Measurements from ENCODE around the gene GPC6.

GPC6 gene

GRCh38 chr13:94053986-94054593 is 827.5 kb downstream of the GPC6 start:
- no peak for DNase-seq (ENCODE audit: extremely low spot score)
- ChIA-PET POLR2A (no interaction called here), CTCF (interaction anchor here (0.5 kb wide), 1 partner anchor 86 kb away, joined by 3 read pairs; no protein-coding TSS in a partner anchor)
- TF ChIP-seq SP1 (IDR thresholded peaks at IDR 0.05): no peak
- TF ChIP-seq ARNT (IDR thresholded peaks at IDR 0.05): no peak
- no peak for TF ChIP-seq TARDBP (IDR thresholded peaks at IDR 0.05)
- no peak for TF ChIP-seq ELF4 (IDR thresholded peaks at IDR 0.05)
- no peak for TF ChIP-seq FOXK2 (IDR thresholded peaks at IDR 0.05)
- no peak for TF ChIP-seq FOXM1 (IDR thresholded peaks at IDR 0.05; ENCODE audit: borderline replicate concordance)
- TF ChIP-seq BHLHE40 (IDR thresholded peaks at IDR 0.05; ENCODE audit: borderline replicate concordance): no peak
- TF ChIP-seq FOXA1 (IDR thresholded peaks at IDR 0.05): no peak

- ChIA-PET CTCF (interaction anchor here (1.5 kb wide), 1 partner anchor 25 kb away, joined by 3 read pairs; no protein-coding TSS in a partner anchor), POLR2A (no interaction called here)
- TF ChIP-seq LEF1 (IDR thresholded peaks at IDR 0.05; ENCODE audit: borderline replicate concordance) (no peak), TARDBP (IDR thresholded peaks at IDR 0.05) (no peak), L3MBTL2 (conservative IDR thresholded peaks at IDR 0.05) (no peak), HDGF (IDR thresholded peaks at IDR 0.05; ENCODE audit: borderline replicate concordance) (no peak), NFRKB (IDR thresholded peaks at IDR 0.05) (no peak), BHLHE40 (IDR thresholded peaks at IDR 0.05; ENCODE audit: borderline replicate concordance) (no peak), ARNT (IDR thresholded peaks at IDR 0.05) (no peak), ZNF384 (IDR thresholded peaks at IDR 0.05) (no peak), FOXA1 (IDR thresholded peaks at IDR 0.05) (no peak), CTBP1 (IDR thresholded peaks at IDR 0.05; ENCODE audit: borderline replicate concordance) (no peak), FOXK2 (IDR thresholded peaks at IDR 0.05) (no peak), FOXM1 (IDR thresholded peaks at IDR 0.05; ENCODE audit: borderline replicate concordance) (no peak), ELF4 (IDR thresholded peaks at IDR 0.05) (no peak), PKNOX1 (IDR thresholded peaks at IDR 0.05) (no peak), SUZ12 (IDR thresholded peaks at IDR 0.05) (no peak)
- no peak for DNase-seq (ENCODE audit: extremely low spot score)
Observed at GRCh38 chr13:94056362-94056990, 829.9 kb downstream of the GPC6 start.

- TF ChIP-seq L3MBTL2 (conservative IDR thresholded peaks at IDR 0.05): no peak
- TF ChIP-seq PKNOX1 (IDR thresholded peaks at IDR 0.05): no peak
- TF ChIP-seq LEF1 (IDR thresholded peaks at IDR 0.05; ENCODE audit: borderline replicate concordance): no peak
- TF ChIP-seq ELF4 (IDR thresholded peaks at IDR 0.05): no peak
- no peak for TF ChIP-seq SUZ12 (IDR thresholded peaks at IDR 0.05)
- no peak for TF ChIP-seq FOXM1 (IDR thresholded peaks at IDR 0.05; ENCODE audit: borderline replicate concordance)
- no peak for DNase-seq (ENCODE audit: extremely low spot score)
- POLR2A ChIA-PET: no interaction called here
- CTCF ChIA-PET: no interaction called here
Observed at GRCh38 chr13:94057618-94058186, 831.1 kb downstream of the GPC6 start.

GRCh38 chr13:94058821-94059360 is 832.3 kb downstream of the GPC6 start:
- ChIA-PET CTCF (interaction anchor here (0.7 kb wide), 1 partner anchor 180 kb away, joined by 3 read pairs; no protein-coding TSS in a partner anchor), POLR2A (no interaction called here)
- TF ChIP-seq HDGF (IDR thresholded peaks at IDR 0.05; ENCODE audit: borderline replicate concordance): no peak
- no peak for TF ChIP-seq FOXA1 (IDR thresholded peaks at IDR 0.05)
- no peak for TF ChIP-seq PKNOX1 (IDR thresholded peaks at IDR 0.05)
- TF ChIP-seq FOXK2 (IDR thresholded peaks at IDR 0.05): no peak
- no peak for TF ChIP-seq SUZ12 (IDR thresholded peaks at IDR 0.05)
- no peak for TF ChIP-seq ZNF384 (IDR thresholded peaks at IDR 0.05)
- no peak for TF ChIP-seq LEF1 (IDR thresholded peaks at IDR 0.05; ENCODE audit: borderline replicate concordance)
- TF ChIP-seq NFRKB (IDR thresholded peaks at IDR 0.05): no peak
- no peak for TF ChIP-seq FOXM1 (IDR thresholded peaks at IDR 0.05; ENCODE audit: borderline replicate concordance)
- no peak for TF ChIP-seq L3MBTL2 (conservative IDR thresholded peaks at IDR 0.05)
- TF ChIP-seq ELF4 (IDR thresholded peaks at IDR 0.05): no peak
- no peak for TF ChIP-seq ARNT (IDR thresholded peaks at IDR 0.05)
- no peak for TF ChIP-seq TARDBP (IDR thresholded peaks at IDR 0.05)
- no peak for TF ChIP-seq SP1 (IDR thresholded peaks at IDR 0.05)
- no peak for TF ChIP-seq BHLHE40 (IDR thresholded peaks at IDR 0.05; ENCODE audit: borderline replicate concordance)
- TF ChIP-seq CTBP1 (IDR thresholded peaks at IDR 0.05; ENCODE audit: borderline replicate concordance): no peak
- no peak for DNase-seq (ENCODE audit: extremely low spot score)

DNA sequence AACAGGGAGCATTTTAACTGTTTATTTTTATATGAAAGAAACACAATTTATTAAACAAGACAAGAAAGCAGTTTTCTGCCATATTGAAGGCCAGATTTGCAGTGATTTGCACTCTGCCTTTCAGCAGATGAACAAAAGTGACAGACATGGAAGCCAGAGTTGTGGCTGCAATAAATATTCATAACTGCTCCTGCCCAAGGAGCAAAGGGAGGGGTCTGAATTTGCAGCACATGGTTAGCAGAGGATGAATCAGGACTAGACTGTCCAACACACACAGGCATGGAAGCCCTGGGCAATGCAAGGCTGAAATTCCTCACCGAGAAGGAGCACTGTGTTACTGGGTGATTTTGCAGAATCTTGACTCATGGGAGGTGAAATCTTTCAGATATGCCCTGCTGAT is 834.7 kb downstream of the GPC6 start:
- ChIA-PET POLR2A (no interaction called here), CTCF (no interaction called here)
- DNase-seq (ENCODE audit: extremely low spot score): no peak
- TF ChIP-seq LEF1 (IDR thresholded peaks at IDR 0.05; ENCODE audit: borderline replicate concordance) (no peak), TARDBP (IDR thresholded peaks at IDR 0.05) (no peak)

GRCh38 chr13:94063096-94063495 is 836.5 kb downstream of the GPC6 start:
- TF ChIP-seq FOXA1 (IDR thresholded peaks at IDR 0.05): no peak
- TF ChIP-seq ELF4 (IDR thresholded peaks at IDR 0.05): no peak
- TF ChIP-seq SP1 (IDR thresholded peaks at IDR 0.05): no peak
- TF ChIP-seq PKNOX1 (IDR thresholded peaks at IDR 0.05): no peak
- TF ChIP-seq CTBP1 (IDR thresholded peaks at IDR 0.05; ENCODE audit: borderline replicate concordance): no peak
- TF ChIP-seq SUZ12 (IDR thresholded peaks at IDR 0.05): no peak
- TF ChIP-seq FOXK2 (IDR thresholded peaks at IDR 0.05): no peak
- no peak for TF ChIP-seq TARDBP (IDR thresholded peaks at IDR 0.05)
- no peak for TF ChIP-seq HDGF (IDR thresholded peaks at IDR 0.05; ENCODE audit: borderline replicate concordance)
- TF ChIP-seq FOXM1 (IDR thresholded peaks at IDR 0.05; ENCODE audit: borderline replicate concordance): no peak
- no peak for TF ChIP-seq LEF1 (IDR thresholded peaks at IDR 0.05; ENCODE audit: borderline replicate concordance)
- TF ChIP-seq NFRKB (IDR thresholded peaks at IDR 0.05): no peak
- no peak for TF ChIP-seq L3MBTL2 (conservative IDR thresholded peaks at IDR 0.05)
- no peak for TF ChIP-seq ZNF384 (IDR thresholded peaks at IDR 0.05)
- TF ChIP-seq ARNT (IDR thresholded peaks at IDR 0.05): no peak
- no peak for TF ChIP-seq BHLHE40 (IDR thresholded peaks at IDR 0.05; ENCODE audit: borderline replicate concordance)
- no peak for DNase-seq (ENCODE audit: extremely low spot score)
- ChIA-PET POLR2A (no interaction called here), CTCF (no interaction called here)
